Stimulated activated CD4-positive, alpha-beta T cell treated with anti-CD3 and anti-CD28 coated beads, Interleukin-12 subunit alpha, Interleukin-12 subunit beta, amount 100 ng/mL, for 24 hours (primary cell): ENCODE results near the gene TFDP1.

ENCODE experiments used
- DNase-seq, 2 experiments: peaks; one replicate each; pipeline ENCODE4 v3.0.0-alpha.2; 2020; ENCODE audit warnings: low read depth in 2 of 2

The TFDP1 gene

DNA sequence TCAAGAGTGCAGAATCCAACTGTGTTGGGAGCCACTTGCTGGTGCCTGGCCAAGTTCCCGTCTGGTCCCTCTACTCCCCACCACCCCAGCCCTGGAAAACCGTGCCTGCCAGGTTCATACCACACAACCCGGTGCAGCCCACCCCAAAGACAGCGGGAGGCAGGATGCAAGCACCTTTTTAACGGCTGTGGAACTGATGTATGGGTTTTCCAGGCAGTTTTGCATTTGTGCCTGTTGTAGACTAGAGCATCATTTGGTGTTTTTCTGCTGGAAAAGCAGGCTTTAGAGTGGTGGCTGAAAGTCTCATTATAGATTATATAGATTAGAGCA, 13.5 kb downstream of the TFDP1 start:
- no peak for DNase-seq

DNA sequence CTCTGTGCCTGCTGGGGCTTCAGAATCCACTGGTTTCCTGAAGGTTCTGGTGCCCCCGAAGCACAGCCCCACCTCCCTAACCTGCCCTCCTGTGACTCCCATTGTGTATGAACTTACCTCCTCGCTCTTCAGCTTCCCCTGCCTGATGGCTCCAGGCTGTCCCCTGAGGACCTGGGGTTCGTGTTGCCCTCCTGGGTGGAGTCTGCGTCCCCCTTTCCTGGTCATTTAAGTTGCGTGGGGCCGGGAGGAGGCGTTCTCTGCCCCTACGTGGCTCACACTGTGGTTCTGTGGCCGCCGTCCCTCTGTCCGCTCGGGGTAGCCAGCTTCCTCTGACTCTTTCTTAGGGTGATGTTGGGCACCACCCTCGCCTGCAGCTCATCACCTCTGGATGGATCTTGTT, 13.9 kb downstream of the TFDP1 start:
- no peak for DNase-seq

DNA sequence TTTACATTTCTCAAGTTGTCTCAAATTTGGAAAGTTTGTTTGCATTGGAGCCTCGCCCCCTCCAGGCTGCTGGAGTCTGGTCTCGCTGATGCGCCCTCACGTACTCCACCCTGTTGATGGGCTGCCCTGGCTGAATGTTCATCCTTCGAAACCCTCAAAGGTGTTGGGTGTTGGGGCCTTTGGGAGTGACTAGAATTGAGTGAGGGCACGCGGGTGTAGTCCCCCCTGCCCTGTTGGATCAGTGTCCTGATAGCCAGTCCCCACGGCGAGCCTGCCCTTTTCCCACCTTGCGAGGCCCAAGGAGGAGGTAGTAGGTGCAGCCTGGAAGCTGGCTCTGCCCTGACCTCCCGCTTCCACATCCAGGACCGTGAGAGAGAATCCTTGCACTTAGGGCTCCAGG, 14.8 kb downstream of the TFDP1 start:
- no peak for DNase-seq

DNA sequence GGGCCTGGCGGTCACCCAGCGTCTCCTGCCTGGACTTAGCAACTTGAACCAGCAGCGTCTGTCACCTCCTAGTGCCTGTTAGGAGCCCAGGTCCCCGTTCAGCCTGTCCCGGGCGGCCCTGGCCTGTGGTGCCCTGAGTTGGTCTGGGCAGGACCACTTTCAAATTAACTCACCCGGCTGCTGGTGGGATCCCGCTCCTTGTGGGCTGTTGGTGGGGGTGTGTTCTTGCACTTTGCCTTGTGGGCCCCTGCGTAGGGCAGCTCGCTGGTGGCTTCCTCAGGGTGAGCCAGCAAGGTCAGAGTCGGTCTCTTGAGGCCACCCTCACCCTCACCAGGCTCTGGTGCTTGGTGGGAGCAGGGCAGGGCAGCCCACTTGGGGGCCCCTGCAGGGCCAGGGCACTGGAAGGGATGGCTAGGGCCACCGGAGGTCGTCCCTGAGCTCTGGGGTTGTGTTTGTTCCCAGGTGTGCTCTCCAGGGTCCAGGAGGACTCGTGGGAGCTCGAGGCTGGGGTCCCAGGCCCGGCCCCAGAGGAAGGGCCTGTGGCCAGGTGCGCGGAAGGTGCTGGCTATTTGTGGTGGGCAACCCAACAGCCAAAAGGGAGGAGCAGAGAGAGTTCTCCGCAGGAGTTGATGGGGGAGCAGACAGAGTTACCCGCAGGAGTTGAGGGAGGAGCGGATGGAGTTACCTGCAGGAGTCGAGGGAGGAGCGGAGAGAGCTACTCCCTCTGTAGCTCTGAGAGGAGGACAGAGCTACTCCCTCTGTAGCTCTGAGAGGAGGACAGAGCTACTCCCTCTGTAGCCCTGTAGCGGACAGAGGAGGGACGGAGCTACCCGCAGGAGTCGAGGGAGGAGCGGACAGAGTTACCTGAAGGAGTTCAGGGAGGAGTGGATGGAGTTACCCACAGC, 16.9 kb downstream of the TFDP1 start:
- DNase-seq = no peak

DNA sequence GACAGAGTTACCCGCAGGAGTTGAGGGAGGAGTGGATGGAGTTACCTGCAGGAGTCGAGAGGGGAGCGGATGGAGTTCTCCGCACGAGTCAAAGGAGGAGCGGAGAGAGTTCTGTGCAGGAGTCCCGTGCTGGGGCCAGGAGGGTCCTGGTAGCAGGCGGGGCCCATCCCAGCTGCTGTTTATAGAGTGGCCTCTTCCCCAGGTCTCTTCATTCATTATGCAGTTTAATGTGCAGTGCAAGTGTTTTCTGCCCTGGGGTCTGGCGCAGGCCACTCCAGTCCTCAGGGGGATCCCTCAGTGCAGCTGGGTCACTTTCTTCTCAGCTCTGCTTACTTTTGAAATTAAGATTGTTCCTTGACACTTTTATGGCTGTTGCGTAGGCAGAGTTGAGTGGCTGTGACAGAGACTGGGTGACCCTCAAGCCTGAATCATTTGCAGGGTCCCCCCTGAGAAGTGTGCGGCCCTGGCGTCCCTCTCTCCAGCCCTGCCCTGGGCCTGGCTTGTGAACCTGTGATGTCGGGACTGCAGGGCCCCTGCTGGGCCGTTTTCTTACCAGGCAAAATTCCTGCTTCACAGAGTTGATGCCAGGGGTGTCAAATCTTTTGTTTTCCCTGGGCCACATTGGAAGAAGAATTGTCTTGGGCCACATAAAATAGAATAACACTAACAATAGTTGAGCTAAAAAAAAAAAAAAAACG, 17.9 kb downstream of the TFDP1 start:
- no peak for DNase-seq

DNA sequence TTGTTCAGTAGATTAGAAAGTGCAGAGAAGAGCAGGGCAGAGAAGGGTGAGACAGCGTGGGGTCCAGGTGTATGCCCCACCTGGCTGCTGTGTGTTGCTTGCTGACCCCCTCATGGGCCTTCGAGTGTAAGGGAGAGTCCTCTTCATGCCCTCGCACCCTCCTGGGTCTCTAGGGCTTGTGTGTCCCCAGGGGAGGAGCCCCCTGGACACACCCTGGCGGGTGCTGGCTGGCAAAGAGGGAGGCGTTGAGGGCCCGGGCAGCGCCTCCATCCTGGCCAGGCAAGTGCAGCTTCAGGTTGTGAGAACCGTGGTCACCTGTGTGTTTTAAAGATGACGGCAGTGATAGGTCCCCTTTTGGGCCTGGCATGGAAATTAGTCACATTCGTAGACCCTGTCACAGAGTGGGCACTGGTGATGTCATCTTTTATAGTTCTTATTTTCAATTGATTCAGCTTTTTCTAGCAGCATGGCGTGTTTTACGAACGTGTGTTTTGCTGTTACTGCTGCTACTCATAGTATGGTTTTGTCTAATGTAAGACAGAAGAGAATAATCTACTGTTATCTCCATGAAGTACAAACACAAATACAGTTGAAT, 18.7 kb downstream of the TFDP1 start:
- DNase-seq = no peak

DNA sequence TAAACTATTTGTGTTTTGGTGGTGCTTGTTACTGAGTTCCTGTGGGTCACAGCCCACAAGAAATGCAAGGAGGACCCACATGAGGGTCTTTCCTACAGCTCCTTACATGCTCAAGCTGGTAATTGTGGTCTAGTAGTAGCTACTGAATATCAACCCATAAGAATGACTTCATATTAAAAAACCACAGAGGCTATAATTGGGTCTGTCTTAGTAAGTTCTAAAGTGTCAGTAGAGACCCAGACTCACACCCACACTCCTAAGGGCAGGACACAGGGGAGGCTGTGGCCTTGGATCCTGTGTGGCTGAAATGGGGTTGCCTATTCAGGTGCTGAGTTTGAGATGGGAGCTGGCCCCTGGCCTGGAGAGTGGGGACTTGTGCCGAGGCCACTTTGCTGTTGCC, 19.6 kb downstream of the TFDP1 start:
- no peak for DNase-seq

DNA sequence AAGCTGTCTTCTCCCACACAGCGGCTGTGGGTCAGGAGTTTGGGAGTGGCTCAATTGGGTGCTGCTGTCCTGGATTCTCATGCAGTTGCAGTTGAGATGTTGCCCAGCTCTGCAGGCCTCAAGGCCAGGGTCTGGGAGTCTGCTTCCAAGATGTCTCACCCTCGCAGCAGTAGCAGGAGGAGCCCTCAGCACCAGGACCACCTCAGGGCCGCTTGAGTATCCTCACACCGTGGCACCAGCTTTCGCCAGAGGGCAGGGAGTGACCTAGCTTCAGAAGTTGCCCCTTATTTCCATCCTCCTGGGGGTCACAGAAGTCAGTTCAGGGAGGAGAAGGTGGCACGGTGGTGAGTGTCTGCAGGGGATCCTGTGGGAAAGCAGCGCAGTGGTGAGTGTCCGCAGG, 20.9 kb downstream of the TFDP1 start:
- no peak for DNase-seq

DNA sequence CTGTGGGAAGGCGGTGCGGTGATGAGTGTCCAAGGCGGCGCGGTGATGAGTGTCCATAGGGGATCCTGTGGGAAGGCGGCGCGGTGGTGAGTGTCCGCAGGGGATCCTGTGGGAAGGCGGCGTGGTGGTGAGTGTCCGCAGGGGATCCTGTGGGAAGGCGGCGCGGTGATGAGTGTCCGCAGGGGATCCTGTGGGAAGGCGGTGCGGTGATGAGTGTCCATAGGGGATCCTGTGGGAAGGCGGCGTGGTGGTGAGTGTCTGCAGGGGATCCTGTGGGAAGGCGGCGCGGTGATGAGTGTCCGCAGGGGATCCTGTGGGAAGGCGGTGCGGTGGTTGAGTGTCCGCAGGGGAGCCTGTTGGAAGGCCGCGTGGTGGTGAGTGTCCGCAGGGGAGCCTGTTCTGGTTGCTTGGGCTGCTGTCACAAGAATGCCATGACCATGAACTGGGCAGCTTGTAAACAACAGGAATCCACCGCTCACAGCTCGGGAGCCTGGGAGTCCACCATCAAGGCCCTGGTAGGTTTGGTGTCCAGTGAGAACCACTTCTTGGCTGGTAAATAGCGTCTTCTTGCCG, 21.4 kb downstream of the TFDP1 start:
- DNase-seq = no peak

DNA sequence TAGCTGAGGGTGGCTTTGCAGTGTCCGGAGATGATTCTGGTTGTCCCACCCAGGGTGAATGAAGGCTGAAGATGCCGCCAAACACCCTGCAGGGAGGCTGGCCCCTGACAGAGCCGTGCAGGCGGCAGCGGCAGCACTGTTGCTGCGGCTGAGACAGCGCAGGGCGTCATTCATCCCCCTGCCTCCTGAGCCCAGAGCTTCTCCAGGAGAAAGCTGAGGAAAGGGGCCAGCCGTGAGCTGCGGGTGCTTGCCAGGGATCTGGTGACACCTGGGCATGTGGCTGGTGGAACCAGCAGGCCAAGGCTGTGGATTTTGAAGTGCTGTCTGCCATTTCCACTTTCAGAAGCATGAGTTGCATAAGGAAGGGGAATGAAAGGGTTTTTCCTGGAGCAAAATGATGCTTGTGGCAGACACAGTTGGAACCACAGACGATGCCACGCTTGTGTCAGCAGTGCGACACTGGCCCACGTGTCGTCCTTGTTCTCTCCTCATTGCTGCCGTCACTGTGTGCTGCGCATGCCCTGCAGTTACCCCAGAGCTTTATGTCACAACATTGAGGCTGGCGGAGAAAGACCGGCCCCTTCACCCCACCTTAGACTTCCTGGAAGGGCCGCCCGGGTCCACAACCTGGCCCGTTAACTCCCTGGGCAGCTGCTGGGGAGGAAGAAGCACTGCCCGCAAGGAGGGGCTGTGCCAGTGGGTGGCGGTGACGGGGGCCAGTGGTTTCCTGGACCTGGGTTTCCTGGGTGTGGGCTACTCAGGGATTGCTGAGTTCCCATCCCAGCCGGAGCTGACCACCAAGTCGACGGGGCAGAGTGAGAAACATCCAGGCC, 22.7 kb downstream of the TFDP1 start:
- no peak for DNase-seq

DNA sequence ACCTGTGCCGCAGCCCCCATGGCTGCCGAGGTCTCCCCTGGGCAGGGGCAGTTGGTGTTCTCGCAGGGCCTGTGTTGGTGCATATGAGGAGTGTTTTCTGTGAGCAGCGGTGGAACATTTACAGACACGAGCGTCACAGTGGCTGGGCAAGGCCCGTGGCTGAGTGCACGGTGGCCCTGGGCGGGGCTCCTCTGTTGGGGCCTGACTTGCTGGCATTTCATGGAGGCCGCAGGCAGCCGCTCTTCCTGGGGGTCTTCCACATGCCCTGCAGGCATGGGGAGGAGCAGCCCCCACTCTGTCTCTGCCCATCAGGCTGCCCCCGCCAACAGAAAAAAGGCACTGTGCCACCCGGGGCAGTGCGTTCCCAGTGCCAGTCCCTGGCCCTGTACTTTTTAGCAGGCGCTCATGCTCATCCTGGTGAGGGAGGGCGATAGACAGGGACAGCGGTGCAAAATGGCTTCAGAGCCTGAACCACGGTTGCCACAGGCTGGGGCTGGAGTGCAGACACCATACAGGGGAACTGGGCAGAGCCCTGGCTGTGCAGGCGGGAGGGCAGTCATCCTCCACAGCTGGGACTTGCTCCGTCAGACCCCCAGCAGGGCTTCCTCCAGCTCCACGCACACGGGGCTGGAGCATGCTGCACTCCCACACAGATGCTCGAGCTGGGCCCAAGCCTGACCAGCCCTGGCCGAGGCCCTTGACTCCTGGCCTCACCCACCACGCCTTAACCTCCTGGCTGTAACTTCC, 23.5 kb downstream of the TFDP1 start:
- no peak for DNase-seq

DNA sequence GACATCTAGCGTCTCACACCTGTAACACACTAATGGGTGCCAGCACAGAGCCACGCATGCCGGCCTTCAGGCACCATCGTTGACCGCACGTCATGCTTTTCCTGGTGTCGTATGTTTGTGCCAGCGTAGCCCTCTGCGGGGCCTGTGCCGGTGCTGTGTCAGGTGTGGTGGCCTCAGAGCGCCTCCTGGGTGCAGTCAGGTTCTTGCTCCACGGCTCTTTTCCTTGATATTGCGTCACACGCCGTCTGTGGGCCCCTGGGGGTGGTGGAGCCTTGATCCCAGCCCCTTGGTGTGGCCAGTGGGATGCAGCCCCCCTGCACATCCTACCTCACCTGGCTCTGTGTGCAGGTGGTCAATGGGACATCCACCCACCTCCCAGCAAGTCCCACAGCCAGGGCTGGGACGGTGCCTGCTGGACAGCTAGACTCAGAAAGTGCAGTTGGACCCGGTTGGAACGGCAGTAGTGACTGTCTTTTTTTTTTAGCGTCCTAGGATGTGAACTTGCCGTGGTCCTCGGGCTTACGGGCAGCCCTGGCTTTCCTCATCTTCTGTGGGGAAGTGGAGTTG, 24.5 kb downstream of the TFDP1 start:
- DNase-seq = no peak

DNA sequence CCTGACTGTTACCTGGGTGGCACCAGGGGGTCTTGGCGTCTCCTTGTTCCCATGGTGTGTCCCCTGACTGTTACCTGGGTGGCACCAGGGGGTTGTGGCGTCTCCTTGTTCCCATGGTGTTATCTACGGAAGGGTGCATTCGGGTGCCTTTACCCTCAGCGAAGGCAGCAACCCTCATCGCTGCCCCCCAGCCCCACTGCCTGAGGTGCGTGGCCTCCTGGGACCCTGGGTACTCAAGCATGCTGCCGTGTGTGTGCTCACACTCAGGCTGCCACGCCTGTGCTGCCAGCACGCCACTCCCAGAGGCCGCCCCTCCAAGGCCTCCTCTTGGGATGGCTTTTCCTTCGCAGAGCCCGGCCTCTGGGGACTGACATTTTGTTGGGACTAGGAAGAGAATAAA, 25.1 kb downstream of the TFDP1 start:
- no peak for DNase-seq

DNA sequence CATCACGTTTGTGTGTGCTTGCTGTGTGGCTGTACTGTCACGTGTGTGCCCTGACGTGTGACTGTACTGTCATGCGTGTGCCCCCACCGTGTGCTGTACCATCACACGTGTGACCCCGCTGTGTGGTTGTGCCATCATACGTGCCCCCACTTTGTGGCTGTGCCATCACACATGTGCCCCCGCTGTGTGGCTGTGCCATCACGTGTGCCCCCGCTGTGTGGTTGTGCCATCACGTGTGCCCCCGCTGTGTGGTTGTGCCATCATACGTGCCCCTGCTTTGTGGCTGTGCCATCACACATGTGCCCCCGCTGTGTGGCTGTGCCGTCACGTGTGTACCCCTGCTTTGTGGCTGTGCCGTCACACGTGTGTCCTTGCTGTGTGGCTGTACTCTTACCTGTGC, 25.7 kb downstream of the TFDP1 start:
- DNase-seq = no peak

DNA sequence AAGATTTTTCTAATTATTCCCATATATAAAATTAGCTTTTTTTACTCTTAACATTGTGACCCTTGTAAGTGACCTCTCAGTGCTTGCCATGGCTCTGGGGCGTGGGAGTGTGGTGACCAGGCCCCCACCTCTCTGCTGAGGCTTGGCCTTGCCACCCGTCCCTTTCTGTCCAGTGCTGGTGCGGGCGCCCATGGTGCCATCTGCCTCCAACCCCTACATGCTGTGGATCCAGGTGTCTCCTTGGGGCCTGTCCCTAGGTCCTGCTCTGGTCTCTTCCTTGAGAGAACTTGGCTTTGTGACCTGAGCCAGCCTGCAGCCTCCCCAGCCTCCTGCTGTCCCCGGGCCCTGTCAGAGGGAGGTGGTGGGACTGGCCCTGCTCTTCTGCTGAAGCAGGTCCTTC, 27.4 kb downstream of the TFDP1 start:
- no peak for DNase-seq

DNA sequence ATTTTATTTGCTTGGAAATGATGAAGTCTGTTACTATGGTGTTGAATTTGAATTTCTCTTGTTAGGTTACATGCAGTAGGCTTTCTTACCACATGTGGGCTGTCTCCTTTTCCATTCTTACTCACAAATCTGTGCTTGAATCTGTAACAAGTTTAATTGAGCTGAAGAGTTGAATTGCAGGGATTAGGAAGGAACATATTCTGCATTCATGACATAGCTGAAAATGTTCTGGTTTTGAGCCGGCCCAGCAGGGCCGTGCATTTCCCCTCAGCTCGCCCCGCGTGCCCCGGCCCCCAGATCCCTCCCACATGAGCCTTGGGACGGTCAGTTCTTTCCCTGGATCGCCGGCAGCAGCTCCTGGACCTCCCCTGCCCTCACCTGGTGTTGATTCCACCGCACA, 28.1 kb downstream of the TFDP1 start:
- no peak for DNase-seq

DNA sequence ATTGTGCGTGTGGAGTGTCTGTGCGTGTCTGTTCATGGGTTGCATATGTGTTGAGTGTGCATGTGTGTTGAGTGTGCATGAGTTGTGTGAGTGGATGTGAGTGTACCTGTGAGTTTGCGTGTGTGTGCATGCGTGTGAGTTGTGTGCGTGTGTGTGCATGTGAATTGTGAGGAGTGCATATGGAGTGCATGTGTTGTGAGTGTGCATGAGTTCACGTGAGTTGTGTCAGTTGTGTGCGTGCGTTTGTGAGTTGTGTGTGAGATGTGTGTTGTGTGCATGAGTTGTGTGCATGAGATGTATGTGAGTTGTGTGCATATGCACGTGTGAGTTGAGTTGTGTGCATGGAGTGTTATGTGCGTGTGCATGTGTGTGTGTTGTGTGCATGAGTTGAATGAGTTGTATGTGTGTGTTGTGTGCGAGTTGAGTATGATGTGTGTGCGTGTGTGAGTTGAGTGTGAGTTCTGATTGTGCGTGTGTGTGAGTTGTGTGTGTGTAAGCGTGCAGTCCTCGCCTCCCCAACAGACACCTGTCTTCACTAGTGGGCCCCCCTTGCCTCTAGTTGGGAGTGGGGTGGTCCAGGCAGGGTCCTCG, 29.3 kb downstream of the TFDP1 start:
- no peak for DNase-seq

DNA sequence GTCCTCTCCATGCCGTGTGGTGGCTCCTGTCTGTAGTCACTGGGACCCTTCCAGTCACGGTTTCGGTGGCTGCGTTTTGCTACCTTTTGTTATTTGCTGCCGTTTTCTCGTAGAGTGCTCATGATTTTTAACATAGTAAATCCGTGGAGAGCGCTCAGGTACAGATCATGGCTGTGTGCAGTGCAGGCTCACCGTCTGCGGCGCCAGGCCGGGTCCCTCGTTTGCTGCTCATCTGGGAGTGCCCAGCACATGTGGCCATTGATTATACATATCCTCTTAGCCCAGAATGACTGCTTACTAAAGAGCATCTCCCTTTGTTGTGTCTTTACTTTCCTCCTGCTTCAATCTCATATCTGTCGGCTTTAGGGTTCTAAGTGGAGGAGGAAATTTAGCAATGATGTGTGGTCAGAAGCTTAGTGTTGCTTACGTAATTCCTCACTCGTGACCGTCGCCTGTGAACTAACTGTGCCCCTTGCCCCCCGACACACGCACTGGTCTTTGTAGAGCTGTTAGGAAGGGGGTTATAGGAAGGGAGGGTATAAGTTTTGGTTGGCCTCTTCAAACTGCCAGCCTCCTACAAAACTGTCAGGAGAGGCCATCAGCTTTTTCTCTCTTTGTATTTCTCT, 31.8 kb downstream of the TFDP1 start:
- DNase-seq = no peak

DNA sequence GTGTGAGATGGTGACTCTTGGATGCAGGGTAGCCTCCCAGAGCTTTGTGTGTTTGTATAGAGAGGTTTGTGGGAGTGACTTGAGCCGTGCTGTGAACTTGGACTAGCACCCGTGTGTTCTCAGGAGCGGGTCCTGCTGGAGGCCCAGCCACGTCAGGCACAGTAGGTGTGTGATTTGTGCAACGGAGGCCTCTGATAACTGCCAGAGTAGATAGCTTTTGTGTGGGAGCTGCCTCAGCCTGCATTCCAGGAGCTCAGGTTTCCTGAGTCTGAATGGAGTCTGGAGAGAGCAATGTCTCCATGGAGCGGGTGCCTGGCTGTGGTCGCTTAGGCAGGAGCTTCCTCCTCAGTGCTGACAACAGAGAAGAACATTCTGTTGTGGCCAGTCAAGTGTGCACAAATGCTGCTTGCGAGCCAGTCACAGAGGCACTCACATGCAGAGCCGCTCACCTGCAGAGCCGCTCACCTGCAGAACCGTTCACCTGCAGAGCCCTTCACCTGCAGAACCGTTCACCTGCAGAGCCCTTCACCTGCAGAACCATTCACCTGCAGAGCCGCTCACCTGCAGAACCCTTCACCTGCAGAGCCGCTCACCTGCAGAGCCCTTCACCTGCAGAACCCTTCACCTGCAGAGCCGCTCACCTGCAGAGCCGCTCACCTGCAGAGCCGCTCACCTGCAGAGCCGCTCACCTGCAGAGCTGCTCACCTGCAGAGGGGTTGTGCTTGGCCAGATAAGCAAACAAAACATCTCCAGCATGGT, 32.6 kb downstream of the TFDP1 start:
- DNase-seq = no peak
